ENCODE measurements around the gene SNUPN.
"Not testable (repeated sequence)": the region's sequence is repeated elsewhere in the genome, so short reads cannot be mapped to it uniquely, and the experiment has no call there.

Gene SNUPN

DNA sequence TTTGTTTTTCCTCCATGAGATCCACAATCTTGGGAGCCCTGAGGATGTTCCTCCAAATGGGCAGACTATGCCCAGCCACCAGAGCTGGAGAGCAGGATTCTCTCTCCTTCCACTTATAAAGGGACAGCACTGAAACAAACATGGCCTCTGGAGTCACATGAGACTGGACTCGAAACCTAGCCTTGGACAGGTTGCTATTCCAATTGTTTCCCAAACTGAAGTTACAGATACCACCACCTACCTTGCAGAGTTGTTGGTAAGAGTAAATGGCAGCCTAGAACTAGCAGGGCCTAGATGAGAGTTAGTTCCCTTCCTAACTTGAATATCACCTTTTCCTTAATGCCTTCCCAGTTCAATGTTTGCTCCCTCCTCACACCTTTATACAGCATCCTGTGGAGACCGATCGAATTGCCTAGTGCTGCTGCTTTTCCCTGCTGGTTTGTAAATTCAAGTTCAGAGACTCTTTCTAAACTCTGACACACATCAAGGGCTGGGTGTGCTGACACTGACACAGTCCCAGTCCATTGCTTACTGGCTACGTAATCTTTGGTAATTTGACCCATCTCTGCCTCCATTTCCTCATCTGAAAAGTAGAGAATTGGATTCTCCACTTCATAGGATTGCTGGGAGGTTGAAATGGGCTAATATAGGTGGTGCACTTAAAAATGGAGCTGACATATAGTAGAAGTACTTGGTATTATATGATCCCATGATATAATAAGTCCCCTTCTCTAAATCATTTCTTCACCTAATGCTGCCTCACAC is 11.9 kb upstream of the SNUPN start:
- no peak for DNase-seq (ENCODE audit: low read depth, low spot score)

DNA sequence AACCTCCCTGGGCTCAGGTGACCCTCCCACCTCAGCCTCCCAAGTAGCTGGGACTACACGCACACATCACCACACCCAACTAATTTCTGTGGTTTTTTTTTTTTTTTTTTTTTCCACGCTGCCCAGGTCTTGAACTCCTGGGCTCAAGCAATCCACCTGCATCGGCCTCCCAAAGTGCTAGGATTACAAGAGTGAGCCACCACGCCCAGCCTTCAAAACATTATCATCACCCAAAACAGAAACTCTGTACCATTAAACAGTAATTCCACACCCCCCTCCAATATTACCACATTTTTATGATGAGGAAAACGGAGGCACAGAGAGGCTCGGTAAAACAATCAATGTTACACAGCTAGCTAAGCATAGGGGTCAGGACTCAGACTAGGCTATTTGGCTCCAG is 10.5 kb upstream of the SNUPN start:
- no peak for DNase-seq (ENCODE audit: low read depth, low spot score)

DNA sequence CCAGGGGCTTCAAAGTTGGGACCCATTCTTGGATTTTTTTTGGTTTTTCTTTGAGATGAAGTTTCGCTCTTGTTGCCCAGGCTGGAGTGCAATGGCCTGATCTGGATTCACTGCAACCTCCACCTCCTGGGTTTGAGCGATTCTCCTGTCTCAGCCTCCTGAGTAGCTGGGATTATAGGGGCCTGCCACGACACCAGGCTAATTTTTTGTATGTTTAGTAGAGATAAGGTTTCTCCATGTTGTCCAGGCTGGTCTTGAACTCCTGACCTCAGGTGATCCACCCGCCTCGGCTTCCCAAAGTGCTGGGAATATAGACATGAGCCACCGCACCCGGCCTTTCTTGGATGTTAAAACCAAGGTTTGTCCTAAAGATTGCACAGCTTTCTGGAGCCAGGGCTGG is 8.4 kb upstream of the SNUPN start:
- DNase-seq (ENCODE audit: low read depth, low spot score): not testable (repeated sequence)

DNA sequence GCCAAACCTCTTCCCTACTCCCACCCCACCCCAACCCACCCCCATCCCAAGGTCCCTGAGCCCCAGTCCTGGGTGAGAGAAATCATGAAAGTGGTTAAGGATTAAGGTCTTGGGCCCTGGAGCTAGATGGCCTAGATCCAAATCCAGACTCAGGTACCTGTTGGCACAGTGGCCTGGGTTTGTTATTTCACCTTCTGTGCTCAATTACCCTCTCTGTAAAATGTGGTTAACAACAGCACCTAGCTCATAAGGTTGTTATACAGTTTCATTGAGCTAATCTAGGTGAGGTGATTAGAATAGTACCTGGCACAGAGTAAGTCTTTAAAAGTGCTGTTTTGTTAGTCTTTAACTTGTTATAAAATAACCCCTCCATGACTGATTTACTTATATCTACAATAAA is 6.4 kb upstream of the SNUPN start:
- DNase-seq (ENCODE audit: low read depth, low spot score): no peak

DNA sequence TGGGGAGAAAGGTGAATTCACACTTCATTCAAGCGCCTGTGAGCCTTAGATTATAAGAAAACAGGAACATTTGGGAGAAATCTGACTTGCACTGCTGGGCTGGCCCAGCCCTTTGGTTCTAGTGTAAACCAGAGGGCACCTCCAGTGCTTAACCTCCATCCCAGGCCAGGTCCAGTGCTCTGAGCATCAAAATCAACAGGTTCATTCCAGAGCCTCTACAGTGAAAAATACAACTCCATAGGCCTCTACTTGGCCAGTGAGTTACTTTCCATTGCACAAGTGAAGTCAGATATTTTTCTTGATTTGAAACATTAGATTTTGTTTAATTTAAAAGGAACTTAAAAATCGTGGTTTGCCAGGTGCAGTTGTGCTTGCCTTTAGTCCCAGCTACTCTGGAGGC is 3.0 kb downstream of the SNUPN start:
- DNase-seq (ENCODE audit: low read depth, low spot score): no peak

DNA sequence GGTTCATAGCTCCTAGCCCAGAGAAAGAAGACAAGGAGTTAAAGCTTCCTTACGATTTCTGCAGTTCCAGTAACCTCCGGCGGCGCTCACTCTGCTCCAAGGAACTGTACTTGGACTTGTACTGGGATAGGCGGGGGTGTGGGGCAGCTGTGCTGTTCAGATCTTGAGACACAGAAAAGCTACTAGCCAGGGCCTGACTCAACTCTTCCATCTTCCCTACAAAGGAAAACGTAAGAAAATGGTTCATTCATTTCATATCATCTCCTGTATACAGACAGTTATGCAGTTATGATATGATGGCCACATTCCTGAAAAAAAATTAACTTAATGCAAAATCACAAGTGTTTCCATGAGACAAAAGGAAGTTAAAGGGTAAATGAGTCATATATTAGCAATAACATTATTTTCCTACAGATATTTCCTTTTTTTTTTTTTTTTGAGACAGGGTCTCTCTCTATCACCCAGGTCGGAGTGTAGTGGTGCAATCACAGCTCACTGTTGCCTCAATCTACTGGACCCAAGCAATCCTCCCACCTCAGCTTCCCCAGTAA is 4.6 kb downstream of the SNUPN start:
- DNase-seq (ENCODE audit: low read depth, low spot score): no peak

DNA sequence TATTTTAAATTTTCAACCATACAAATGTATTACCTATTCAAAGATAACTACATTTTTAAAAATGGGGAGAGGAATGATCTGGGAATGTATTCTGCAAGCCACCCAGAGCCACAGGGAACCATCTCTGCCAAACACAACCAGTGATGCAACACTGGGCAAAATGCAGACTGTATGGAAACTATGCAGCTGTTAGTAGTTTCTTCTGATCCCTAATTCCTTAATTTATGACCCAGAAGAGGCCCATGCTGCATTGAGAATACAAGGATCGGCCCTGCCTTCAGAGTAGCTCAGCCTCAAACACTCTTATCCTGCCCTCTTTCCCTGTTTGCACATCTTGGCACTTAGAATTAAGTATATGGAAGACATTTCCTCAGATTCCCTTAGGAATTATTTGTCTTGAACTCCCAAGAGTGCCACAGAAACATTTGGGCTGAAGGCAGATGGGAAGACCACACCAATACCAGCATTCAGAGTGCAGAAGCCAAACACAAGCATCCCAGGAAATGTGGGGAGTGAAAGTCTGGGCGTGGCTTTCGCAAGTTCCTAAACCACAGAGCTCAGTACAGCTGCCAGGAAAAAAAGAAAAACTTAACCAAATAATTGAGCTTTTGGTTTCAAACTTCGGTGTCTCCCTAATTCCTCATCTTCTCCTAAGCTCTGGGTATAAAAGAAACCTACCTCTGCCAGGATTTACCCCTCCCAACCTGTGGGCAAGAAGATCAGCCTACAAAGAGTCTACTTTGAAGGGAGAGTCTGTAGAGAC is 5.3 kb downstream of the SNUPN start:
- no peak for DNase-seq (ENCODE audit: low read depth, low spot score)

DNA sequence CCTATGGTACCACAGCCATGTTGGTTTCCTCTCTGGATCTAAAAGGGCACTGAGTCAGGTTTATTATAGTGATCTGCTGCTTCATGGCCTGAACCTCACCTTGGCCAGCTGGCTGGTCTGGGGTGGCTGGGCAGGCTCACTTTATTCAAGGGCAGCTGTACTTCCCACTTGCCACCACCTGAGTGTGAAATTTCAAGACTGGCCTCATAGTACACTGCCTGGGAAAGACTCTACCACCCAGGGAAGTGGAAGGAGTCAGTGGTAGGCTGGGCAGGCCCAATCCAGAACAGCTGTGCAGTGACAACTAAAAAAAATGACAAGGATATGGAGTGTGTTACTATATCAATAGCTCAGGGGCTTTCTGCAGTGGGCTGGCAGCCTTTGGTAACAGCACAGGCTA is 8.8 kb downstream of the SNUPN start:
- no peak for DNase-seq (ENCODE audit: low read depth, low spot score)

DNA sequence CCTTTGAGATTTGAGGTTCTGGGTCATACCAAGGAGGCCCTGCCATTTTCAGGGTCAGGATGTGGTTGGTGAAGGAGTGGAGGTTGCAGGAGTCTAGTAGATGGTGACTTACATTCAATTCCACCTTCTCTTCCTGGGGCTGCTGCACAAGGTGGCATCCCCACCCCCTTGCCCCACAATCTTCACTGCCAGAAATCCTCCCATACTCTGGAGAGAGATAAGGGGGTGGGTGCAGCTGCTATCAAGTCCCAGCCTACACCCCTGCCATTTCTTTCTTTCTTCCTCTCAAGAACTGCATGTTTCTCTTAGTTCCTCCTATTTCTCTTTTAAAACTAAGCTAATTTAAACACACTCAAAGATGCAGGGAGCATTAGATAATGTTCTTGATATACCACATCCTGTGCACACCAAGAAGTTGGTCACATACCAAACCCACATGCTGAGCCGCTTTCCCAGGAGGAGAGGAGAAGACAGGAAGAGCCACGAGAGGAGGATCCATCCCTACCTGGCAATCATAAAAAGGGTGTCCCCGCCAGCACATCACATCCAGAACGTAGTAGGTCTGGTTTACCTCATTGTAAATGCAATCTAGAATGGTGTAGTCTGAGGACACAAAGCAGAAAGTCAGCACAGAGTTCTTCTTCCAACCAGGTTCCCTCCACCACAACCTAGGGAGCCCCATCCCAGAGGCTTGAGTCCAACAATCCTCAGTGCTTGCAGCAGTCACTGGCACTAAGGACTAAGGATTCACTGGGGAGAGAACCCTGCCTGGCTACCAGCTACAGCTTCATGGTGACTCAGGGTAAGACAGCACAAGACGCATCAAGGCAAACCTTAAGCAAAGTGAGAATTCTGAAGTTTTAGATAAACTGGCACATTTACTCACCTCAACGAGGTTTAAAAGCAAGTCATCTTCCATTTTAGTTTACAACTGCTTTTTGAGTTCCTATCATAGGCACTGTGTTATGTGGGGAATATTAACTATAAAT is 18.5 kb downstream of the SNUPN start:
- no peak for DNase-seq (ENCODE audit: low read depth, low spot score)

DNA sequence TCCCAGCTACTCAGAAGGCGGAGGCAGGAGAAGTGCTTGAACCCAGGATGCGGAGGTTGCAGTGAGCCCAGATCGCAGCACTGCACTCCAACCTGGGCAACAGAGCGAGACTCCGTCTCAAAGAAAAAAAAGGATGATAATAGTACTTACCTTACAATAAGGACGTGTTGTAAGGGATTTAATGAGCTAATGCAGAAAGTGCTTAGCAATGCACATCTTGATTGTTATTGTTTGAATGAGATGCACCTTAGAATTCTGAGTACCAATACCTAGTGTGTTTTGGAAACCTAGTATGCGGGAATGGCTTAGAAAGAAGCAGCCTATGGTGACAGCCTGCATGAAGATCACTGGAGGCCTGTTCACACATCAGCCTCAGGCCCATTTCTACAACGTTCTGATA is 19.5 kb downstream of the SNUPN start:
- DNase-seq (ENCODE audit: low read depth, low spot score): no peak

DNA sequence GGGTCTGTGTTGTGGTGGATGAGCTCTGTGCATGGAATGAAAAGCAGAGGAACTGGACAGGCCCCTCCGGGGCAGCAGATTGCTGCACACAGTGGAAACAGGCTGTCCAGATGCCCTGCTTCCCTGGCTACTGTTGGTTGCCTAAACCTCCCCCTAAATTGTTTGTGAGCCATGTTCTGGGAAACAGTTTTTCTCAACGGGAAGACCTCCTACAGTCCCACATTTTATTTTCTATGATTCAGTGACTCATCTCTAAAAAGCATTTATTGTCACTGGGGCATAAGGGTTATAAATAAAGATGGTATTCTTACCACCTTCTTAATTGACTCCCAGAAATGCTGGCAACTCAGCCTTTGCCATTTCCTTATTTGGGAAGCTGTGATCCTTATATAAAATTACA is 26.1 kb downstream of the SNUPN start:
- no peak for DNase-seq (ENCODE audit: low read depth, low spot score)

DNA sequence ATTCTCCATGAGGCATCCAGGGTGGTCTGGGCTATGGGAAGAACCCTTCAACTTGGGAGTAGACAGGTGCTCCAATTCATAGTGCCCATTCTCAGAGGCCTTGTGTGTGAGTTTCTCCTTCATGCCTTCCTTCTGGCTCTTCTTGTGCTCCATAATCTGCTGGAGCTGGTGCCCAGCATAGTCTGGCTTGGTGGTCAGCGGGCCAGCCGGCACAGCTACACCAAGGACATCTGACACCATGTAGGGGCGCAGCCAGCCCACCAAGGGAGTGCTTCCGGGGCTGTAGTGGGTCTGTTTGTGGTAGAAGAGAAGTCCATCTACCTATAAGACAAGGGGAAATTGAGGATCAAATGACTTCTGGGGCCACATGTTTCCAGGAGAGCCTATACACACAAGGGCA is 27.2 kb downstream of the SNUPN start:
- DNase-seq (ENCODE audit: low read depth, low spot score): no peak

DNA sequence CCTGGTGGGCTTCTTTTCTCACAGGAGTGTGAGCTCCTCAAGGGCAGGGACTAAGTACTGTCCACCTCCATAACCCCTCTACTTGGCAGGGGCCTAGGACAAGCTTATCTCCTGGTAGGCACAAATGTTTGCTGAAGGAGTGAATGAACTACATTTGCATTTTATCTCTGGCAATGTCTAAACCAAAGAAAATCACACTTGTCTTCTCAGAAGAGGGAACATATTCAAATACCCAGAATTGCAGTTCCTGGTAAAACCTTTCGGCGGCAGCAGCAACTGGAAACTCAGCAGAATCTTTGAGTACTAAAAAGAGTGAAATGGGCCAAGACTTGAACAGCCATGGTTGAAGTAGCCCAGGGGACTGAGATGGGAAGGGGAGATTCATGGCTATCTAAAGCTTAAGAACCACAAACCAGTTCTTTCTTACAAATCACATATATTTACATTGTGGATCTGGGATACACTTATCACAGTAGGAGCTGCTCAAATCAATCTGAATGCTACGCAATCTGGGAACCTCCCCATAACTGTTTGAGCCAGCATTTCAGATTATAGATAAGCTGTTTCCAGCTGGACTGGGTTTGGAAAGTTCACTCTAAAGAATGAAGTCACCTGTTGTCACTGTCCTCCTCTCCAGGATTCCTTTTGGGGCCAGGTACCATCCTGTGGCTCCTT is 27.7 kb downstream of the SNUPN start:
- DNase-seq (ENCODE audit: low read depth, low spot score): no peak

DNA sequence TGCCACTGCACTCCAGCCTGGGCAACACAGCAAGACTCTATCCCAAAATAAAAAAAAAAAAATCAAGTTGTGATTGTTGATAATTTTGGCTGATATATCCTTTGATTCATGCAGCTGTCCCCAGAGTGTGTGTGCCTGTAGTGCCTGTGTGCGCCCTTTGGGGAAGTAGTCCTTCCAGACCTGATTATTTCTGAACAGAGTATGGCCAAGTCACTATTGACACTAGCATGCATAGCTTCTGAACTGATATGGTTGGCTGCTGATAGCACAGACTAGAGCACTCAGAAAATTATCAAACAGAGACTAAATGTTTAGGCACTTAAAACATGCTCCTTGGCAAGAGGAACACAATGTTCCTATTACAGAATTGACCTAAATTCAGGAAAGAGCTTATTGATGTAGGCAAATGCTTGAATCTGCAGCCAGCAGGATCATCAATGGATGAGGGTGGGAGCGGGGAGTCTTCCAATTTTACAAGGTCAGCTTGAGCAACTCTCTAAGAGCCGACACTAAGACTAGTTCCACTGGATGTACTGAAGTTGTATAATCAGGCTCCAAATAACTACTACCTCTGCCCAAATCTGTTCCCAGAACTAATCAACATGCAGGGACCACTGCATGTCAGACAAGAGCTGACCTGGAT is 28.7 kb downstream of the SNUPN start:
- no peak for DNase-seq (ENCODE audit: low read depth, low spot score)

DNA sequence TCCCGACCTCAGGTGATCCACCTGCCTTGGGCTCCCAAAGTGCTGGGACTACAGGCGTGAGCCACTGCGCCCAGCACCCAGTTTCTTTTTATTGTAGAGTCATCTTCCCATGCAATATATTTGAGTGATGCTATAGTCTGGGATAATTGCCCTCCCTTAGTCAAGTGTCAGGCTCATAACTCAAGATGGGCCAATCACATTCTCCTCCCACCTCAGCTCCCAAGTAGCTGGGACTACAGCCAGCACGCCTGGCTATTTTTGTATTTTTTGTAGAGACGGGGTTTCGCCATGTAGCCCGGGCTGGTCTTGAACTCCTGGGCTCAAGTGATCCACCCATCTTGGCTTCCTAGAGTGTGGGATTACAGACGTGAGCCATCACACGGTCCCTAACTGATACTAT is 31.2 kb downstream of the SNUPN start:
- DNase-seq (ENCODE audit: low read depth, low spot score): no peak

DNA sequence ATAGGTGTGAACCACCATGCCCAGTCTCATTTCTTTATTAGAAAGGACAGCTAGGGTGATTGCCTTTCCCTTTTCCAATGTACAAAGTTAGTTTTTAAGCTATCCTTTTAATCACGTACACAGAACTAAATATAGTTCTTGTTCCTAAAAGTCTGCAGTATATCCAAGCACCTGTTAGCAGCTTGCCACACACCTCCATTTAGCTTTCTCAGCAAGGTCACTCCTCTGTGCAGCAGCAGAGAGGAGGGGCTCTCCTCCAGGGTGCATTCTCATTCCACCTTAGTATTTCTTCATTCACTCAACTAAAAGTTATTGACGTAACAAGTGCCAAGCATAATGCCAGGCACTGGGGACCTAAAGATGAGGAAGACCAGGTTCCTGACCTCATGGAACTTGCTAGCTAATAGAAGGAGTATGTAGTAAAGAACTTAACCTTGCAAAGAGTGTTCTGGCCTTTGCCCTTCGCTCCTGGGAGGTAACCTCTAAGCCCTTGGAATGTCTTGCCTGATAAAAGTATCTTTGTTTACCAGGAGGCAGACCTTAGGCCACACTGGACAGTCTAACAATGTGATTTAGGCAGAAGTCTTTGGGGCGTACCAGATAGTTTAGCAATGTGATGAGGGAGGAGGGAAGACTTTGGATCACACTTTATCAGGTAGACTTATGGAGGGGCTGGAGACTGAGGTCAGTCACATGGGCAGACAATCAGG is 33.7 kb downstream of the SNUPN start:
- DNase-seq (ENCODE audit: low read depth, low spot score): no peak

DNA sequence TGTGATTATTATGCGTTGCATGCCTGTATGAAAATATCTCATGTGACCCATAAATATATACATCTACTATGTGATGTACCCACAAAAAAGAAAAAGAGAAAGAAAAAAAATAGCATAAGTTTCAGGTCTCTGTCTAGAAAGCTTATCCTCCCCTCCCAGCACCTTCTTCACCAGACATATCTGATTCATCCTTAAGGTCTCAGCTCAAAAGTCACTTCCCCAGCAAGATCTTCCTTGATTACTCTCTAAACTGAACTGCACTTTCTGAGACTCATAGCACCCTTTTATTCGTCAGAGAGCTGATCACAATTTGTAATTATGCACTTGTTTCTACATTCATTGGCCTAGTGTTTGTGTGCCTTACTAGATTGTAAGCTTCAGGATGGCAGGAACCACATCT is 35.3 kb downstream of the SNUPN start:
- no peak for DNase-seq (ENCODE audit: low read depth, low spot score)

DNA sequence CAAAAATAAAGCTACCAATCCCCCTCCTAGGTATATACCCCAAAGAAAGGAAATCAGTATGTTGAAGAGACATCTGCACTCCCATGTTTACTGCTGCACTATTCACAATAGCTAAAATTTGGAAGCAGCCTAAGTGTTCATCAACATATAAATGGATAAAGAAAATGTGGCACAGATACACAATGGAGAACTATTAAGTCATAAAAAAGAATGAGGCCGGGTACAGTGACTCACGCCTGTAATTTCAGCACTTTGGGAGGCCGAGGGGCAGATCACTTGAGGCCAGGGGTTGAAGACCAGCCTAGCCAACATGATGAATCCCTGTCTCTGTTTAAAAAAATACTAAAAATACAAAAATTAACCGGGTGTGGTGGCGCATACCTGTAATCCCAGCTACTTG is 36.5 kb downstream of the SNUPN start:
- no peak for DNase-seq (ENCODE audit: low read depth, low spot score)

DNA sequence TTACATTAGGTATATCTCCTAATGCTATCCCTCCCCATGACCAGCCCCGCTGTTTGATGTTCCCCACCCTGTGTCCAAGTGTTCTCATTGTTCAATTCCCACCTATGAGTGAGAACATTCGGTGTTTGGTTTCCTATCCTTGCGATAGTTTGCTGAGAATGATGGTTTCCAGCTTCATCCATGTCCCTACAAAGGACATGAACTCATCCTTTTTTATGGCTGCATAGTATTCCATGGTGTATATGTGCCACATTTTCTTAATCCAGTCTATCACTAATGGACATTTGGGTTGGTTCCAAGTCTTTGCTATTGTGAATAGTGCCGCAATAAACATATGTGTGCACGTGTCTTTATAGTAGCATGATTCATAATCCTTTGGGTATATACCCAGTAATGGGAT is 39.1 kb downstream of the SNUPN start:
- not testable (repeated sequence) for DNase-seq (ENCODE audit: low read depth, low spot score)

DNA sequence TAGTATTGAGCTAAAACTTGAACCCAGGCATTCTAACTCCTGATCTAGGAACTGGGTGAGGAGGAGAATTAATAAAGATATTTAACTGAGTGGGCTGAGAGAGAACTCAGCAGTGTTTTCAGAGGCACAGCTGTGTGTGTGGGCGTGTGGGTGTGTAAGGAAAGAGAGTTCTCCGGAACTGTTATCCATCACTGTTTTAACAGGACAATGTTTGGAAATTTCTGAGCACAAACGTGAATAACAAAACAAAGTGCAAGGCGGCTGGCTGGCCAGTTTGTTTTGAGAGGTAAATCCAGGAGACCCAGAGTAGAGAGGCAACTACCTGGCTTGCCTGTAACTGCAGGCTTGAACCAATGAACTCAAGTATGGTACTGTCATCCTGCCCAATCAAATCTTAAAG is 41.4 kb downstream of the SNUPN start:
- no peak for DNase-seq (ENCODE audit: low read depth, low spot score)
